SKM-1 (cell line): ENCODE measurements around the gene CWC27.
"Not testable (repeated sequence)": the region's sequence is repeated elsewhere in the genome, so short reads cannot be mapped to it uniquely, and the experiment has no call there.

Source experiments
- DNase-seq: peaks from one replicate; lab custom pipeline; 2025; ENCODE audit not compliant: unreplicated experiment; lab: John Stamatoyannopoulos, UW

The CWC27 gene

DNA sequence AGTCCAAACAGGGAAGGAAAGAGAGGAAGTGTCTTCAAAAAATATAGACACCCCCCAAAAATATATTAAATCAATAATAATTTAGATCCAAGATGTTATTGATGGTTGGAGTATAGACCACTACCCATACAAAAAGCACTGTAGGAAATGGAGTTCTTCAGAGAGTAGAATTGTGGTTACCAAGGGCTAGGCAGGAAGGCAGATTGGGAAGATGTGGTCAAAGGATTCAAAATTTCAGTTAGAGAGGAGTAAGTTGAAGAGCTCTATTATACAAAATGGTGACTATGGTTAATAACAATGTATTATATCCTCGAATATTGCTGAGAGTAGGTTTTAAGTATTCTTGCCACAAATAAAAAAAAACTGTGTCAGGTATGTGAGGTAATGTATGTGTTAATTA lies 149.4 kb downstream of the CWC27 start:
- DNase-seq: no peak

- DNase-seq: no peak
These were observed 152.7 kb downstream of the CWC27 start for GRCh38 chr5:64921386-64921785.

DNA sequence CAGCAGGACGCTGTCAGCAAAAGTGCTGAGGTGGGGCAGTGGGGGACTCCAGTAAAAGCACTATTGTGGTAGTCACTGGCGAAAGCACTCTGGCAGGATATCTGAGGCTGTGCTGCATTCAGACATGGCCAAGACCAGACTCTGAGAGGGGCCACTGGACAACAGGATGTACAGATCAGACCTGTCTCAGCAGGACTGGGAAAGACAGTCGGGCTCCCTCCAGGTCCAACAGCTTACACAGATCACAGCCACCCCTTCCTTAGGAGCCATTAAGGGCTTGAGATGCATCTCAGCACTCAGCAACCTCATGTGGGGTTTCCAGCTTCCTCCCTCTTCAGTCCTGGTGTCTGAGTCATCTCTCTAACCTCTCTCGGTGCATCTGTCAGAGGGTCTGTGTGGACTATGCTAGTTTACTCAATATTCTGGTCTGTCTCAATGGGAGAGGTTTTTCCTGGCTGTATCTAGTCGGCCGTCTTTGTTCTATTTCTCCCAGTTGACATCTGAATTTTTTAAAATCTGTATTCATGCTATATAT lies 154.5 kb downstream of the CWC27 start:
- DNase-seq: no peak

GRCh38 chr5:64925123-64925522 lies 156.4 kb downstream of the CWC27 start:
- no peak for DNase-seq

GRCh38 chr5:64929833-64930232 lies 161.1 kb downstream of the CWC27 start:
- DNase-seq: no peak

GRCh38 chr5:64930672-64931318 lies 162.1 kb downstream of the CWC27 start:
- no peak for DNase-seq

- DNase-seq: not testable (repeated sequence)
These were observed 170.7 kb downstream of the CWC27 start for GRCh38 chr5:64939422-64939771.

- no peak for DNase-seq
These were observed 171.2 kb downstream of the CWC27 start for GRCh38 chr5:64939772-64940510.

GRCh38 chr5:64942460-64942859 lies 173.7 kb downstream of the CWC27 start:
- no peak for DNase-seq

DNA sequence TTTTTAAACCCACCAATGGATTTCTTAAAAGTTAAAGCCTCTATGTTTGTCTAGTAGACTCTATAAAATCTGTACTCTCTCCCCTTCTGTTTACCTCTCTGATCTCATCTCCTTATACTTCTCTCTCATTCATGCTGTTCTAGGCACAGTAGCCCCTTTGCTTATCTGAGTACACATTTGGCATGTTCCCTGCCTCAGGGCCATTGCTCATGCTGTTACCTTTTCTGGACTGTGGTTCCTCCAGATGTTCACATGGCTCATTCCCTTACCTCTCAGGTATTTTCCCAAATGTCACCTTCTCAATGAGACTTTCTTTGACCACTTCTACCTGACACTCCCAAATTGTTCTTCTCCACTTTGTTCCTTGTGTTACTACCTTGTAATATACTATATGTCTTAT lies 176.1 kb downstream of the CWC27 start:
- no peak for DNase-seq

GRCh38 chr5:64947031-64947430 lies 178.3 kb downstream of the CWC27 start:
- DNase-seq: no peak

- no peak for DNase-seq
These were observed 179.1 kb downstream of the CWC27 start for GRCh38 chr5:64947801-64948200.

DNA sequence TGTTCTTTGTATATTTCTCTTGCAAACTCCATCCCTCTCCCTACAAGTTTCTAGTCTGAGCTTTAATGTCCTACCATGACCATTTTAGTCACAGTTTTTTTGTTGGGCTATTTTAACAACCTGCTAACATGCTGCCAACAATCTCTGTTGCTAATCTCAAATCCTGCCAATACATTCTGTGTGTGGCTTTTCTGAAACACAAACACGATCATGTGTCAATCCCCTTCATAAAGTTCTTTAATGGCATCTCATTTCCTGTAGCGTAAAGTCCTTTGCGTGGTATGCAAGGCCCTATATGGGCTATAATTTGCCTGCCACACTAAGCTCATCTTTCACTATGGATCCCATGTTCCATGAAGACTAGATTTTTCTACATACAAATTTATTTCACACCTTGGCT lies 180.6 kb downstream of the CWC27 start:
- no peak for DNase-seq

- DNase-seq: no peak
These were observed 184.4 kb downstream of the CWC27 start for GRCh38 chr5:64952951-64953673.

DNA sequence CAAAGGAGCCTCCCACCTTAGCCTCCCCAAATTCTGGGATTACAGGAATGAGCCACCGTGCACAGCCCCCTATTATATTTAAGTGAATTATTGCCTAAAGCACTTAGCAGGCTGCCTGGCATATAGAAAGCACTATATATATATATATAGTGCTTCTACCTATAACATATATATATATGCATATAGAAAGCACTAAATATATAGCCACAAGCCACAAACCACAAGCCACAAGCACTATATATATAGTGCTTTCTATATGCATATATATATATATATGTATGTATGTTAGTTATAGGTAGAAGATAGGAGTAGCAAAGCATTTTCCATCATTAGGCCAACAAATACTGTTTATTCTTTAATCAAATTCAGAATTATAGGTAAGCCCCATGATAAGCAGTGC lies 185.8 kb downstream of the CWC27 start:
- no peak for DNase-seq

DNA sequence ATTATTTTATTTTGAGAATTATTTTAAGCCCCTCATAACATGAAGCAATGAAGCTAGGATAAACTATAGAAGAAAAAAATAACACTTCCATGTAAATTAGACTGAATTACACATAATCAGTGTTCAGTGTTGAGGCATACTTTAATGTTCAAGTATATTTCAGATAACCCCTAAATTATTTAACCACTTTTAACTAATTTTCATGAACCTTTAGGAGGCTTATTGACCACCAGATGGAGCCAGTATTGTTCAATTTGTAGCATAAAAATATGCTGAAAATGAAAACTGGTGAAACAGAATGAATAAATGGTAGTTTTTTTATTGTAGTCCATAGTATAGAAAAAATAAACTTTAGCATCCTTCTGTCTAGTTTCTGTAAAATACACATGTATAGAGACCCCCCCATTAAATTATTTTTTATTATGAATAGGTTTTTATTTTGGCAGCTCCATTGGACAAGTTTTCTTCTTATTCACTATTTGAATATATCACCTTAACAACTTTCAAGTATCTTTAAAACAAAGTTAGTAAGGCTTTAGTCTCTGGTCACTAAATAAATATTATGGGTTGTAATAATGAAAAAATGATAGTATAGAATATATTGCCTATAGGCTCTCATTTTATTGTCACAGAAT lies 190.1 kb downstream of the CWC27 start:
- no peak for DNase-seq

GRCh38 chr5:64963278-64963677 lies 194.5 kb downstream of the CWC27 start:
- DNase-seq: no peak

DNA sequence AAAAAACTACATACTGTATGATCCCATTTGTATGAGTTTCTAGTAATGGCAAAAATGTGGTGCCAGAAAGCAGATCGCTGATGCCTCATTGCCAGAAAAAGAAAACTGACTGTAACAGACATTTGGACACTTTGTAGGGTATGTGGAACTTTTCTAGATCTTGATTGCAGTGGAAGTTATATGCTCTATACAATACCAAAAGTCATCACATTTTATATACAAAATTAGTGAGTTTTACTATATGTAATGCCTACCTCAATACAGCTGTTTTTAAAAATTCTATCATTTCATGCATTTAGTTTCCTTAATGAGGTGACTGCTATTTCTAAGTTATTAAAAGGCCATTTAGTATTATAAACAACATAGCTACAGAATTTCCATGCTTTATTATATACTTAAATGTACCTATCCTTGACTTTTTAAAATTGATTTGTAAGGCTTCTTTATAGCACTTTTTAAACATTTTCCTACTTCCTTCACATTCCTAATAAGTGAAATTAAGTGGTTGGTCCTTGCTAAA lies 199.9 kb downstream of the CWC27 start:
- no peak for DNase-seq

DNA sequence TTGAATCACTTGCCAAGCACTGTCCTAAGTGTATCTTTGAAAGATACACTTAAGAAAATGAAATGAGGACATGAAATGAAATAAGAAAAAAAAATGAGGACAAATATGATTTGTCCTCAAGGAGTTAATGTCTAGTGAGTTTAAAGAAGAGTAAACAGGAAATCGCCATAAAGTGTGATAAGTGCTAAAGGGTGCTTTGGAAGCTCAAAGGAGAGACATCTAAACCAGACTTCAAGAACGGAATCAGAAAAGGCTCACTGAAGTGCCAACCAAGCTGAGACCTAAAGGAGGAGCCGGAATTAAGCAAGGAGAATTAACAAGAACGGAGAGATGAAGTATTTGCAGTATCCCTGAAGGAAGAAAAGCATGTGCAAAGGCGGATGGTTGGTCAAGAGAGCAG lies 200.8 kb downstream of the CWC27 start:
- no peak for DNase-seq

DNA sequence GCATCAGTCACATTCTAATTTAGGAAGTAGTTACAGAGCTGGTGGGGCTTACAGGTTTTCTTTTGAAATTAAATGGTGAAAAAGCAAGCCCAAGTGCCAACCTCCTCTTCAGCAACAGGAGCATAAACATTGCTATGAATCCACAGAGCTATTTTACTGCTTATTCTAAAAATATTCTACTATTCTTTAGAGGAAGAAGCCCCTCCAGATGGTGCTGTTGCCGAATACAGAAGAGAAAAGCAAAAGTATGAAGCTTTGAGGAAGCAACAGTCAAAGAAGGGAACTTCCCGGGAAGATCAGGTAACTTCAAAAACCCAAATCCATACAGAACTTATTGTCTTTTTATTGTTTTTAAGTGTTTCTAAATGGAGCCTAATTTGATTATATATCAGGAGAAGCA lies 202.8 kb downstream of the CWC27 start:
- no peak for DNase-seq

DNA sequence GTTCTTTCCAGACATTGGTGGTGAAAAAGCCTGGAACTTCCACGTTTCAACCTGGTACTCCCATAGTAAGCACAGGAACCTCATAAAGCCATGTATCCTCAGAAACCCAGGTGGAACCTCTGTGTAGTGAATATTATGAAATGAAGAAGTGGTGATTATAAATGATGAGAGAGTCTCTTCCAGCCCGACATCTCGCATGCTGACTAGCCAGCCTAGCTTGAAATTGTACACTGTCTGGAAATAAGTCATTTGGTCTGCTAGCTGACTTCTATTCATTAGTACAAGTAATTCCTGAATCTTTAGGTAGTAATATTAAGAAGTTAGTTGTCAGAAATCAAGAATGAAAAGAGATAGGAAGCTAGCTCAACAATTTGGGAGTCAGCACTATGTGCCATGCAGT lies 203.3 kb downstream of the CWC27 start:
- DNase-seq: no peak
